Measurements from ENCODE around the gene PNPLA6. TPM values are rescaled to one million over a fixed set of nuclear protein-coding genes. Genes with fewer than 3 reads are reported as not detected.

The PNPLA6 gene
- total and polyA plus RNA-seq, 11 donors: 35.6 to 105 (median 49.9) TPM

DNA sequence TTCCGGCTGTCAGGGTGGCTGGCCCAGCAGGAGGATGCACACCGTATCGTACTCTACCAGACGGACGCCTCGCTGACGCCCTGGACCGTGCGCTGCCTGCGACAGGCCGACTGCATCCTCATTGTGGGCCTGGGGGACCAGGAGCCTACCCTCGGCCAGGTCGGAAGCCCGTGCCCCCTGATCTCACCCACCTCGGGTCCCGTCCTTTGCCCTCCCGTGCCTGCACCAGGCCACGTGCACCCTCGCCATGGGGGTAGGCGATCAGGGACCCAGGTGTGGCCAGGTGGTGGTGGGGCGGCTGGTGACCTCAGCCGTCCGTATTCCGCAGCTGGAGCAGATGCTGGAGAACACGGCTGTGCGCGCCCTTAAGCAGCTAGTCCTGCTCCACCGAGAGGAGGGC, 19.0 kb downstream of the PNPLA6 start:
- Histone ChIP-seq H3K27me3 (no peaks in the 10 kb centered on the region), H3K27ac (no peak overlapping the region), H3K4me1 (peaks cover 0 to 5% (median 0%) of the 10 kb centered on the region in 12 donors), H3K4me3 (no peak overlapping the region), H3K9me3 (no peaks in the 10 kb centered on the region), H3K36me3 (peaks cover 0 to 91% (median 63%) of the 10 kb centered on the region in 9 donors)
- TF ChIP-seq, protein P1, sequence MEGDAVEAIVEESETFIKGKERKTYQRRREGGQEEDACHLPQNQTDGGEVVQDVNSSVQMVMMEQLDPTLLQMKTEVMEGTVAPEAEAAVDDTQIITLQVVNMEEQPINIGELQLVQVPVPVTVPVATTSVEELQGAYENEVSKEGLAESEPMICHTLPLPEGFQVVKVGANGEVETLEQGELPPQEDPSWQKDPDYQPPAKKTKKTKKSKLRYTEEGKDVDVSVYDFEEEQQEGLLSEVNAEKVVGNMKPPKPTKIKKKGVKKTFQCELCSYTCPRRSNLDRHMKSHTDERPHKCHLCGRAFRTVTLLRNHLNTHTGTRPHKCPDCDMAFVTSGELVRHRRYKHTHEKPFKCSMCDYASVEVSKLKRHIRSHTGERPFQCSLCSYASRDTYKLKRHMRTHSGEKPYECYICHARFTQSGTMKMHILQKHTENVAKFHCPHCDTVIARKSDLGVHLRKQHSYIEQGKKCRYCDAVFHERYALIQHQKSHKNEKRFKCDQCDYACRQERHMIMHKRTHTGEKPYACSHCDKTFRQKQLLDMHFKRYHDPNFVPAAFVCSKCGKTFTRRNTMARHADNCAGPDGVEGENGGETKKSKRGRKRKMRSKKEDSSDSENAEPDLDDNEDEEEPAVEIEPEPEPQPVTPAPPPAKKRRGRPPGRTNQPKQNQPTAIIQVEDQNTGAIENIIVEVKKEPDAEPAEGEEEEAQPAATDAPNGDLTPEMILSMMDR (IDR thresholded peaks at IDR 0.05): no peak
- no peak for TF ChIP-seq POLR2A (IDR thresholded peaks at IDR 0.05)
- WGBS, 4 donors: 87 to 94% (median 92%) methylated on average over 15 to 28 of the region's 28 CpGs
- DNase-seq: no peak
- no peak for ATAC-seq
- intact Hi-C loops (cut with DNase I): no loop called here

DNA sequence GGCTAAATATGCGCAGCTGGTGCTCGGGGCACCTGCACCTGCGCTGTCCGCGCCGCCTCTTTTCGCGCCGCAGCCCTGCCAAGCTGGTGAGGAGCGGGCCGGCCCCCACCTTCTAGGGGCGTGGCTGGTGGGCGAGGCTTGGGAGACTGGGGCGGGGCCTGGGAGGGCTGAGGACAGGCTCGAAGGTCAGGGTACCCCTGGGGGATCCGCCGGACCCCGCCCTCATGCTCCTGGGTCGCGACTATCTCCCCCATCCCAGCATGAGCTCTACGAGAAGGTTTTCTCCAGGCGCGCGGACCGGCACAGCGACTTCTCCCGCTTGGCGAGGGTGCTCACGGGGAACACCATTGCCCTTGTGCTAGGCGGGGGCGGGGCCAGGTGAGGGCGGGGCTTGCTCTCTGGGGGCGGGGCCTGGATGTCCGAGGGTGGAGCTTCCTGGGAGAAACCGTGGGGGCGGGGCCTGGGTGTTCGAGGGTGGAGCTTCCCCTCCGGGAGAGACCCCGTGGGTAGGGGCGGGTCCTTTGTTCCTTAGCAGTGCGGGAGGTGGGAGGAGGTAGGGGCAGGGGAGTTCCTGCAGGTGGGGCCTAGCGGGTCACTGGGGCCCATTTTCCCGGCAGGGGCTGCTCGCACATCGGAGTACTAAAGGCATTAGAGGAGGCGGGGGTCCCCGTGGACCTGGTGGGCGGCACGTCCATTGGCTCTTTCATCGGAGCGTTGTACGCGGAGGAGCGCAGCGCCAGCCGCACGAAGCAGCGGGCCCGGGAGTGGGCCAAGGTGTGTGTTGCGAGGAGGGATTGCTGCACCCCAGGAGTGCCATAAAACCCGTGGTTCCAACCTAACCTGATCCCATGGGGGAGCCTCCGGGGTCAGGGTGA, 19.7 kb downstream of the PNPLA6 start:
- DNase-seq: no peak

DNA sequence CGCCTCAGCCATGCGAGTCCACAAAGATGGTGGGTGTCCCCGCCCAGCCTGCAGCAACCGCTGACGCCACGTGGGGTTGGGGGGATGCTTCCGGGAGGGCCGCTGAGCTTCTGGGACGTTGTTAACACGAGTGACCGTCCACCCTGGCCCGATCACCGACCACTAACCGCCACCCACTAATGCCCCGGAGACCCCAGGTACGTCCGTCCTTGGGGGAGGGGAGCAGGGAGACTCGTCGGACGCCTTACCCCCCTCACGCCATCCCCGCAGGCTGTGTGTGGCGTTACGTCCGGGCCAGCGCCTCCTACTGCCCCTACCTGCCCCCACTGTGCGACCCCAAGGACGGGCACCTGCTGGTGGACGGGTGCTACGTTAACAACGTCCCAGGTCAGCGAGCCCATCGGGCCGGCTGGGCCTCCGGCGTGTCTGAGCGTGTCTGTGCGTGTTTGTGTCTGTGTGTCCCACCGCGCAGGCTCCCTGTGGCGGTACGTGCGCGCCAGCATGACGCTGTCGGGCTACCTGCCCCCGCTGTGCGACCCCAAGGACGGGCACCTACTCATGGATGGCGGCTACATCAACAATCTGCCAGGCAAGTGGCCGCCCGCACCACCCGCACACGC, 21.3 kb downstream of the PNPLA6 start:
- Histone ChIP-seq H3K4me1 (no peaks in the 10 kb centered on the region), H3K9me3 (peaks cover 0 to 5% (median 0%) of the 10 kb centered on the region in 12 donors), H3K4me3 (no peak overlapping the region), H3K27me3 (no peaks in the 10 kb centered on the region), H3K36me3 (peaks cover 0 to 95% (median 72%) of the 10 kb centered on the region in 9 donors), H3K27ac (no peak overlapping the region)
- ATAC-seq (no peak), DNase-seq (no peak)
- WGBS, 4 donors: 96 to 97% (median 97%) methylated on average over 40 to 54 of the region's 54 CpGs
- TF ChIP-seq POLR2A (IDR thresholded peaks at IDR 0.05): no peak
- TF ChIP-seq, protein P1 (IDR thresholded peaks at IDR 0.05): no peak
- intact Hi-C loops (cut with DNase I): no loop called here

More for the DNA sequence above, 19.7 kb downstream of the PNPLA6 start:
- WGBS, 4 donors: 72 to 83% (median 76%) methylated on average over 44 to 62 of the region's 62 CpGs
- TF ChIP-seq, protein P1 (IDR thresholded peaks at IDR 0.05): no peak
- no peak for TF ChIP-seq POLR2A (IDR thresholded peaks at IDR 0.05)
- no peak overlapping the region for H3K27ac ChIP-seq
- H3K4me3 ChIP-seq: no peak overlapping the region
- H3K9me3 ChIP-seq: peaks cover 0 to 1% (median 0%) of the 10 kb centered on the region in 12 donors
- ATAC-seq: no peak
- H3K4me1 ChIP-seq: peaks cover 0 to 5% (median 0%) of the 10 kb centered on the region in 12 donors
- peaks cover 0 to 91% (median 63%) of the 10 kb centered on the region in 9 donors for H3K36me3 ChIP-seq
- intact Hi-C loops (cut with DNase I): no loop called here
- no peaks in the 10 kb centered on the region for H3K27me3 ChIP-seq

DNA sequence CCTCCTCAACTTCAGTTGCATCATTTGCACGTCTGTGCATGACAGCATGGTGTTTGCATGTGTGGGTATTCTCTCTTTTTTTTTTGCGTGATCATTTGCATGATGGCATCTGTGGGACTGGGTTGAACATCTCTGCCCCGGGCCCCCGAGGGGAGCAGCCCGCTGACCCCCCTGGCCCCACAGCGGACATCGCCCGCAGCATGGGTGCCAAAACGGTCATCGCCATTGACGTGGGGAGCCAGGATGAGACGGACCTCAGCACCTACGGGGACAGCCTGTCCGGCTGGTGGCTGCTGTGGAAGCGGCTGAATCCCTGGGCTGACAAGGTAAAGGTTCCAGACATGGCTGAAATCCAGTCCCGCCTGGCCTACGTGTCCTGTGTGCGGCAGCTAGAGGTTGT, 23.1 kb downstream of the PNPLA6 start:
- peaks cover 0 to 5% (median 0%) of the 10 kb centered on the region in 12 donors for H3K9me3 ChIP-seq
- H3K27me3 ChIP-seq: no peaks in the 10 kb centered on the region
- intact Hi-C loops (cut with DNase I): no loop called here
- H3K36me3 ChIP-seq: peaks cover 0 to 86% (median 68%) of the 10 kb centered on the region in 9 donors
- 91 to 96% (median 94%) methylated on average over 11 to 18 of the region's 18 CpGs for WGBS, 4 donors
- TF ChIP-seq POLR2A (IDR thresholded peaks at IDR 0.05): no peak
- TF ChIP-seq, protein P1 (IDR thresholded peaks at IDR 0.05): no peak
- DNase-seq (no peak), ATAC-seq (no peak)
- no peak overlapping the region for H3K4me3 ChIP-seq
- H3K4me1 ChIP-seq: no peaks in the 10 kb centered on the region
- H3K27ac ChIP-seq: no peak overlapping the region

Measured in heart left ventricle (tissue), 16 donors.